ENCODE data around the gene NPHP3. TPM values are rescaled to one million over a fixed set of nuclear protein-coding genes. Genes with fewer than 3 reads are reported as not detected.
"Not testable (repeated sequence)": the region's sequence is repeated elsewhere in the genome, so short reads cannot be mapped to it uniquely, and the experiment has no call there.

Gene NPHP3, protein sequence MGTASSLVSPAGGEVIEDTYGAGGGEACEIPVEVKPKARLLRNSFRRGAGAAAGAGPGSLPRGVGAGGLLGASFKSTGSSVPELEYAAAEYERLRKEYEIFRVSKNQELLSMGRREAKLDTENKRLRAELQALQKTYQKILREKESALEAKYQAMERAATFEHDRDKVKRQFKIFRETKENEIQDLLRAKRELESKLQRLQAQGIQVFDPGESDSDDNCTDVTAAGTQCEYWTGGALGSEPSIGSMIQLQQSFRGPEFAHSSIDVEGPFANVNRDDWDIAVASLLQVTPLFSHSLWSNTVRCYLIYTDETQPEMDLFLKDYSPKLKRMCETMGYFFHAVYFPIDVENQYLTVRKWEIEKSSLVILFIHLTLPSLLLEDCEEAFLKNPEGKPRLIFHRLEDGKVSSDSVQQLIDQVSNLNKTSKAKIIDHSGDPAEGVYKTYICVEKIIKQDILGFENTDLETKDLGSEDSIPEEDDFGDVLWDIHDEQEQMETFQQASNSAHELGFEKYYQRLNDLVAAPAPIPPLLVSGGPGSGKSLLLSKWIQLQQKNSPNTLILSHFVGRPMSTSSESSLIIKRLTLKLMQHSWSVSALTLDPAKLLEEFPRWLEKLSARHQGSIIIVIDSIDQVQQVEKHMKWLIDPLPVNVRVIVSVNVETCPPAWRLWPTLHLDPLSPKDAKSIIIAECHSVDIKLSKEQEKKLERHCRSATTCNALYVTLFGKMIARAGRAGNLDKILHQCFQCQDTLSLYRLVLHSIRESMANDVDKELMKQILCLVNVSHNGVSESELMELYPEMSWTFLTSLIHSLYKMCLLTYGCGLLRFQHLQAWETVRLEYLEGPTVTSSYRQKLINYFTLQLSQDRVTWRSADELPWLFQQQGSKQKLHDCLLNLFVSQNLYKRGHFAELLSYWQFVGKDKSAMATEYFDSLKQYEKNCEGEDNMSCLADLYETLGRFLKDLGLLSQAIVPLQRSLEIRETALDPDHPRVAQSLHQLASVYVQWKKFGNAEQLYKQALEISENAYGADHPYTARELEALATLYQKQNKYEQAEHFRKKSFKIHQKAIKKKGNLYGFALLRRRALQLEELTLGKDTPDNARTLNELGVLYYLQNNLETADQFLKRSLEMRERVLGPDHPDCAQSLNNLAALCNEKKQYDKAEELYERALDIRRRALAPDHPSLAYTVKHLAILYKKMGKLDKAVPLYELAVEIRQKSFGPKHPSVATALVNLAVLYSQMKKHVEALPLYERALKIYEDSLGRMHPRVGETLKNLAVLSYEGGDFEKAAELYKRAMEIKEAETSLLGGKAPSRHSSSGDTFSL (N-terminal part only)
- 10 to 100 TPM; 38.1 to 56.9 TPM for total RNA-seq
- polyA plus RNA-seq = 10 to 100 TPM in 1 of 2 donors, 1 to 10 TPM in 1; 2.0 to 40.2 TPM
- long read RNA-seq, donor 1, partial matches to known transcripts = 2 of 5 reads
- long read RNA-seq, donor 1, other reads (novel, unspliced or antisense) = 3 of 5 reads
- long read RNA-seq, donor 2, full-length matches to known transcripts = 2 of 16 reads
- long read RNA-seq, donor 2, partial matches to known transcripts = 13 of 16 reads
- long read RNA-seq, donor 2, other reads (novel, unspliced or antisense) = 1 of 16 reads

DNA sequence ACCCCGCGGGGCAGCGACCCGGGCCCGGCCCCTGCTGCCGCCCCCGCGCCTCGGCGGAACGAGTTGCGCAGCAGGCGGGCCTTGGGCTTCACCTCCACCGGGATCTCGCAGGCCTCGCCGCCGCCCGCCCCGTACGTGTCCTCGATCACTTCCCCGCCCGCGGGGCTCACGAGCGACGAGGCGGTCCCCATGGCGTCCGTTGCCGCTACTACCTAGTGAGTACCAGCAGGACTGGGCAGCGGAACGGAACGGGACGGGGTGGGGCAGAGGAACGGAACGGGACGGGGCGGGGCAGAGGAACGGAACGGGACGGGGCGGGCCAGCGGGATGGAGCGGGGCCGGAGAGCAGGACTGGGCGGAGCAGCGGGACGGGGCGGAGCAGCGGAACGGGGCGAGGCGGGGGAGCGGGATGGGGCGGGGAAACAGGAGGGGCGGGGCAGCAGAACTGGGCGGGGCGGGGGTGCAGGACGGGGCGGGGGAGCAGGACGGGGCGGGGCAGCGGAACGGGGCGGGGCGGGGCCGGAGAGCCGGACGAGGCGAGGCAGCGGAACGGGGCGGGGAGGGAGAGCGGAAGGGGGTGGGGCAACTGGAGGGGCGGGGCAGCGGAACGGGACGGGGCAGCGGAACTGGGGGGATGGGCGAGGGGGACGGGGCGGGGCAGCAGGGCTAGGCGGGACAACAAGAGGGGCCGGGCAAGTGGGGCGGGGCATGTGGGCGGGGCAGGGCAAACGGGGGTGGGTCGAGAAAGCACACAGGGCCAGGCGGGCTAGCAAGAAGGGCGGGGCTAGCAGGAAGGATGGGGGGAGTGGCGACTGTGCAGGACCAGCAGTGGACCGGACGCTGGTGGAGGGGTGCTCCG lies at the start of gene NPHP3:
Gene NPHP3 (minus strand): TSS at position 245 of the 859 bp plus-strand sequence. CDS start 54 bp downstream, at position 191.
- no peaks in the 10 kb centered on the region for H3K27me3 ChIP-seq (ENCODE audit: control insufficient read depth in 1 of 2, insufficient read depth in 2 of 2, low read length in 1 of 2)
- peaks cover 3 to 13% of the 10 kb centered on the region in 2 donors for H3K4me1 ChIP-seq (ENCODE audit: control insufficient read depth in 1 of 2, insufficient read depth in 2 of 2, low read length in 2 of 2)
- WGBS, 2 donors = 1 to 3% methylated on average over 72 to 96 of the region's 96 CpGs
- peak within 1 kb of the TSS; percentile 86 to 96 for H3K4me3 ChIP-seq (ENCODE audit: low read length in 2 of 2)
- DNase-seq (peak; percentile 98 to 100), ATAC-seq (ENCODE audit: low FRiP score) (peak; percentile 96)
- no peaks in the 10 kb centered on the region for H3K9me3 ChIP-seq (ENCODE audit: control insufficient read depth, low read length)
- H3K27ac ChIP-seq (ENCODE audit: low read depth in 1 of 2, low read length in 2 of 2) = peak within 1 kb of the TSS; percentile 84 to 91
- H3K36me3 ChIP-seq (ENCODE audit: control insufficient read depth in 1 of 2, insufficient read depth in 2 of 2, low read length in 1 of 2) = no peaks in the 10 kb centered on the region
- intact Hi-C loops (cut with DNase I) = loop anchor here (2.0 to 10.0 kb wide), 3 partner anchors 662 to 852 kb away; partner anchors contain the start of gene CDV3 (in 2 of the 2)

DNA sequence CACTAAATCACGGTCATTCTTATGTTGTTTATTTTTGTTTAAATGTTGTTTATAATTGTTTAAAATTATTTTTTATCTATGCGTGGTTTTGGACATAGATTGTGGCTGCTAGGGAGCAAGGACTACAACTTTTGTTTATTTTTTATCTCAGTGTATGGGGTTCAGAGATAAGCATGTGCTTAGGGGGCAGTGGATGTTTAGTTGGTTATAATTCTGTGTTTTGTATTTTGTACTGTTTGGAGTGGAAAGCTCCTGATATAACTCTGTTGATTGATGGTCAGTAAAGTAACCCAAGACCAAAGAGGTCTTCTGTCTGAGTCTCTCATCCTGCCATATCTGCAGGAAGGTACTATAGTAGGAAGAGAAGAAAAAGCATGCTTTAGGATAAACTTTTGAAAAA lies 36.5 kb upstream of the NPHP3 start:
- 72 to 78% methylated on average over 2 of the region's 2 CpGs for WGBS, 2 donors
- DNase-seq = no peak
- H3K27ac ChIP-seq (ENCODE audit: low read depth in 1 of 2, low read length in 2 of 2) = no peak overlapping the region

DNA sequence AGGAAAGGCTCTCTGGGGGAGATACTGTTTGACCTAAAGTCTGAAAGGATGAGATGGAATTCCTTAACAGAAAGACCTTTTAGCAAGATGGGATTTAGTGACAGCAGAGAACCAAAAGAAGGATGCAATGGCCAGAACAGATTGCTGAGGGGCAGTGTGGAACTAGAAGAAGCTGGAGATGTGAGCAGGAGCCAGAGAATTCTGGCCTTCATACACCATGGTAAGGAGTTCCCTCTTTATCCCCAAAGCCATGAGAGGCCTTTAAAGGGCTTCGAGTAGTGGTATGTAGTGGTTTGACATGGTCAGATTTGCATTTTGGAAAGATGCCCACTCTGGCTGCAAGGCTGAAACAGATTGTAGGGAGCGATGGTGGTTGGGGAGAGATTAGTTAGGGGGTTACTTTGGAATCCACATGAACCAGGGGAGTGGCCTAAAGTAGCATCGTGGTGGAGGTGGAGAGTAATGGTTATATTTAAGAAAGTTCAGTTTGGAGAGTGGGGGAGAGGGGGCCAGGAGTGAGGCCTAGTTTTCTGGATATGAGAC lies 34.0 kb upstream of the NPHP3 start:
- DNase-seq (no peak), ATAC-seq (ENCODE audit: low FRiP score) (no peak)
- WGBS, 2 donors = 68 to 74% methylated on average over 3 of the region's 3 CpGs
- H3K4me3 ChIP-seq (ENCODE audit: low read length in 2 of 2) = no peak overlapping the region
- H3K9me3 ChIP-seq (ENCODE audit: control insufficient read depth, low read length) = no peaks in the 10 kb centered on the region
- no peaks in the 10 kb centered on the region for H3K27me3 ChIP-seq (ENCODE audit: control insufficient read depth in 1 of 2, insufficient read depth in 2 of 2, low read length in 1 of 2)
- intact Hi-C loops (cut with DNase I) = no loop called here
- H3K27ac ChIP-seq (ENCODE audit: low read depth in 1 of 2, low read length in 2 of 2) = no peak overlapping the region
- no peaks in the 10 kb centered on the region for H3K36me3 ChIP-seq (ENCODE audit: control insufficient read depth in 1 of 2, insufficient read depth in 2 of 2, low read length in 1 of 2)
- no peaks in the 10 kb centered on the region for H3K4me1 ChIP-seq (ENCODE audit: control insufficient read depth in 1 of 2, insufficient read depth in 2 of 2, low read length in 2 of 2)

More for the DNA sequence above, 36.5 kb upstream of the NPHP3 start:
- H3K36me3 ChIP-seq (ENCODE audit: control insufficient read depth in 1 of 2, insufficient read depth in 2 of 2, low read length in 1 of 2) = no peaks in the 10 kb centered on the region
- ATAC-seq (ENCODE audit: low FRiP score) = no peak
- H3K27me3 ChIP-seq (ENCODE audit: control insufficient read depth in 1 of 2, insufficient read depth in 2 of 2, low read length in 1 of 2) = no peaks in the 10 kb centered on the region
- intact Hi-C loops (cut with DNase I) = no loop called here
- H3K4me1 ChIP-seq (ENCODE audit: control insufficient read depth in 1 of 2, insufficient read depth in 2 of 2, low read length in 2 of 2) = no peaks in the 10 kb centered on the region
- no peak overlapping the region for H3K4me3 ChIP-seq (ENCODE audit: low read length in 2 of 2)
- no peaks in the 10 kb centered on the region for H3K9me3 ChIP-seq (ENCODE audit: control insufficient read depth, low read length)

DNA sequence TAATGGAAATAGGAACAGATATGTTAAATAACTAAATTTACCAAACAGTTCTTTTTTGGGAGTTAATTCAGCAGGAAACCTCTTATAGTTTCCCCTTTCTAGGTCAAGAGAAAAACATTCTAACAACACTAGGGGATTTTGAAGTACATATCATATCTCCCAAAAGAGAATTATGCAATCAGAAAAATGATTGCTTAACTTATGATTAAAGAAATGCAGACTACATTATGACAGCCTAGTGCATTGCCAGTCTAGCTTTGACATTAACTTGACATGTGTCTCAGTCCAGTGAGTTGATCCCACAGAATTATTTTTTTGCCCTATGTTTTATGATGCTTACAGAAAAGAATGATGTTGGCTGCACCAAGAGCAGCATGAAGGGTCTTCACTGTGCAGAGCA lies 31.7 kb upstream of the NPHP3 start:
- no peak for ATAC-seq (ENCODE audit: low FRiP score)
- intact Hi-C loops (cut with DNase I) = no loop called here
- no peak overlapping the region for H3K27ac ChIP-seq (ENCODE audit: low read depth in 1 of 2, low read length in 2 of 2)
- no peaks in the 10 kb centered on the region for H3K9me3 ChIP-seq (ENCODE audit: control insufficient read depth, low read length)
- no peak for DNase-seq
- no peaks in the 10 kb centered on the region for H3K4me1 ChIP-seq (ENCODE audit: control insufficient read depth in 1 of 2, insufficient read depth in 2 of 2, low read length in 2 of 2)
- H3K36me3 ChIP-seq (ENCODE audit: control insufficient read depth in 1 of 2, insufficient read depth in 2 of 2, low read length in 1 of 2) = no peaks in the 10 kb centered on the region
- H3K4me3 ChIP-seq (ENCODE audit: low read length in 2 of 2) = no peak overlapping the region
- no peaks in the 10 kb centered on the region for H3K27me3 ChIP-seq (ENCODE audit: control insufficient read depth in 1 of 2, insufficient read depth in 2 of 2, low read length in 1 of 2)

DNA sequence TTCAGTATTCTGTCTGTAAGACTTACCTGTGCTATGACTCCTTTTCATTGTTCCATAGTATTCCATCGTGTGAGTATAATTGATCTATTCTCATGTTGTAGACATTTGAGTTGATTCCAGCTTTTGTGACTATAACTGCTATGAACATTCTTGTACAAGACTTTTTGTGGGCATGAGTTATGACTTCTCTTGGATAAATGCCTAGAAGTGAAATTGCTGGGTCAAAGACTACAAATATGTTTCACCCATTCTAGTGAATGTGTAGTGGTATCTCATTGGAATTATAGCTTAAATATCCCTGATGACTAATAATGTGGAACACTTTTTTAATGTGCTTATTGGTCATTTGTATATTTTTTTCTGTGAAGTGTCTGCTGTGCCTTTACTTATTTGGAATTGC lies 27.6 kb upstream of the NPHP3 start:
- ATAC-seq (ENCODE audit: low FRiP score) (no peak), DNase-seq (no peak)
- 15 to 29% methylated on average over 1 of the region's 1 CpG for WGBS, 2 donors
- Histone ChIP-seq H3K27me3 (ENCODE audit: control insufficient read depth in 1 of 2, insufficient read depth in 2 of 2, low read length in 1 of 2) (no peaks in the 10 kb centered on the region), H3K36me3 (ENCODE audit: control insufficient read depth in 1 of 2, insufficient read depth in 2 of 2, low read length in 1 of 2) (no peaks in the 10 kb centered on the region), H3K27ac (ENCODE audit: low read depth in 1 of 2, low read length in 2 of 2) (no peak overlapping the region), H3K9me3 (ENCODE audit: control insufficient read depth, low read length) (no peaks in the 10 kb centered on the region), H3K4me3 (ENCODE audit: low read length in 2 of 2) (no peak overlapping the region), H3K4me1 (ENCODE audit: control insufficient read depth in 1 of 2, insufficient read depth in 2 of 2, low read length in 2 of 2) (no peaks in the 10 kb centered on the region)
- intact Hi-C loops (cut with DNase I) = no loop called here

DNA sequence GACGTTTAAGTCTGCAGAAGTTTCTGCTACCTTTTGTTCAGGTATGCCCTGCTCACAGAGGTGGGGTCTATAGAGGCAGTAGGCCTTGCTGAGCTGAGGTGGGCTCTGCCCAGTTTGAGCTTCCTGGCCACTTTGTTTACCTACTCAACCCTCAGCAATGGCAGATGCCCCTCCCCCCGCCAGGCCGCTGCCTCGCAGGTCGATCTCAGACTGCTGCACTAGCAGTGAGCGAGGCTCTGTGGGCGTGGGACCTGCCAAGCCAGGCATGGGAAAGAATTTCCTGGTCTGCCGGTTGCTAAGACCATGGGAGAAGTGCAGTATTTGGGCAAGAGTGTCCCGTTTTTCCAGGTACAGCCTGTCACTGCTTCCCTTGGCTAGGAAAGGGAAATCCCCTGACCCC lies 24.5 kb upstream of the NPHP3 start:
- WGBS, 2 donors = 77 to 80% methylated on average over 9 of the region's 9 CpGs
- ATAC-seq (ENCODE audit: low FRiP score); H3K4me3 ChIP-seq (ENCODE audit: low read length in 2 of 2); H3K9me3 ChIP-seq (ENCODE audit: control insufficient read depth, low read length); H3K36me3 ChIP-seq (ENCODE audit: control insufficient read depth in 1 of 2, insufficient read depth in 2 of 2, low read length in 1 of 2); H3K27ac ChIP-seq (ENCODE audit: low read depth in 1 of 2, low read length in 2 of 2); H3K27me3 ChIP-seq (ENCODE audit: control insufficient read depth in 1 of 2, insufficient read depth in 2 of 2, low read length in 1 of 2); intact Hi-C loops (cut with DNase I); H3K4me1 ChIP-seq (ENCODE audit: control insufficient read depth in 1 of 2, insufficient read depth in 2 of 2, low read length in 2 of 2): not testable (repeated sequence)
- peak in 1 of 2 donors; percentile 66 for DNase-seq

DNA sequence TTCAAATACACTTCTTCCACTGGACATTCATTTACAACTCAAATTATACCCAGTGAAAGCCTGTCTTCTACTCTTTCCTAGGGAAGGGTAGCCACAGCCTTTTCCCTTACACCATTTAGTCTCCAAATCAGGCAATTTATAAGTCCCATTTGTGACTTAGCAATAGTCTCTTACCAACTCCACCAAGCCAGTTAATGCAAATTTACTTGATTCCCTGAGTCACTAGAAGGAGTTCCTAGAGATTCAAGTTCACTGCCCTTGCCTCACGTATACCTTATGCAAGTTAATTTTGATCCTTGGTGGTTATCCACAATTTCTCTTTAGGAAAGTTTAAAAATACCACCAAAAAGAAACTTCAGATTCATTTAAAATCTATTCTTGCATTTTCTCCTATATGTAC lies 16.1 kb upstream of the NPHP3 start:
- Histone ChIP-seq H3K27ac (ENCODE audit: low read depth in 1 of 2, low read length in 2 of 2) (no peak overlapping the region), H3K4me3 (ENCODE audit: low read length in 2 of 2) (no peak overlapping the region), H3K27me3 (ENCODE audit: control insufficient read depth in 1 of 2, insufficient read depth in 2 of 2, low read length in 1 of 2) (no peaks in the 10 kb centered on the region), H3K36me3 (ENCODE audit: control insufficient read depth in 1 of 2, insufficient read depth in 2 of 2, low read length in 1 of 2) (no peaks in the 10 kb centered on the region), H3K9me3 (ENCODE audit: control insufficient read depth, low read length) (no peaks in the 10 kb centered on the region), H3K4me1 (ENCODE audit: control insufficient read depth in 1 of 2, insufficient read depth in 2 of 2, low read length in 2 of 2) (no peaks in the 10 kb centered on the region)
- WGBS, 2 donors = 91 to 93% methylated on average over 1 of the region's 1 CpG
- DNase-seq = no peak
- intact Hi-C loops (cut with DNase I) = no loop called here
- ATAC-seq (ENCODE audit: low FRiP score) = no peak

Data from aorta (tissue), 5 donors.